Measurements from ENCODE around the gene H19.

H19 gene

DNA sequence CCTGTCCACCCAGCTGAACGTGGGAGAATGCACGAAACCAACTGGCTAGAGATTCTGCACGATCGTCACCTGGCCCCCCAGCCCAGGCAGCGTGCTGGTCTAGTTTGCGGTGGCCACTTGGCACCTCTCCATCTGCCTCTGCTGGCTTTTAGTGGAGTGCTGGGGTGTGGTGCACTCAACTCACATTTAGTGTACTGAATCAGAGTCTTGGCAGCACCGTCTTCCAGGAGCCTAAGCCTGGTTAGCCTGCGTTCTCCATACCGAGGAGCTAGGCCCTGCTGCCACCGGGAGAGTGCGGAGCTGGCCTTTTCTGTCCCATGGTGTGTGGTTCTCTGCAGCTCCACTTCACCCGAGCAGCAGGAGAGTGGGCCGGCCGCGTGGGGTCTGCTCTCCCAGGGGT lies 47.7 kb downstream of the H19 start:
- no peaks in the 10 kb centered on the region for H3K27me3 ChIP-seq (ENCODE audit: control insufficient read depth in 1 of 2, insufficient read depth in 2 of 2, low read length in 2 of 2)
- no peaks in the 10 kb centered on the region for H3K9me3 ChIP-seq (ENCODE audit: control insufficient read depth in 1 of 2, low read length in 2 of 2)
- H3K36me3 ChIP-seq (ENCODE audit: control insufficient read depth in 1 of 2, insufficient read depth in 2 of 2, low read length in 2 of 2) = no peaks in the 10 kb centered on the region
- H3K9ac ChIP-seq (ENCODE audit: low read depth in 1 of 2, low read length in 2 of 2) = no peak overlapping the region
- H3K4me1 ChIP-seq (ENCODE audit: control insufficient read depth in 1 of 2, insufficient read depth in 2 of 2, low read length in 2 of 2) = no peaks in the 10 kb centered on the region
- H3K27ac ChIP-seq (ENCODE audit: low read depth, low read length) = no peak overlapping the region
- no peak overlapping the region for H3K4me3 ChIP-seq (ENCODE audit: low read depth in 1 of 2, low read length in 2 of 2)

DNA sequence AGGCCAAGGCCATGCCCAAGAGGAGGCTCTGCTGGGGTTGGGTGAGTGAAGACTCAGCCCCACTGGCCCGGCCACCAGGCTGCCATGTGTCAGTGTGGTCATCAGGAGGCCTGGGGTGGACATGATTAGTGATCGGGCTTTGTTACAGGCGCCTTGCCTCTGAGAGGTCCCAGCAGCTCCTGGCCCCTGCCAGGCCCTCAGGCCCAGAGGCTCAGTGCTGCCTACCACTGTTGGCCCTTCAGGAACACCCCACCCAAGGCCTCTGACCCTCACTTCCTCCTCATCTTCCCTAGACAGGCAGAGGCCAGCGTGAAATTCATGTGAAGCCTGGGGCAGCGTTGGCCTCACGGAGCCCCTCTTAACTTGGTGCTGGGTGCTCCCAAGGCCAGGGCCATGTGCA lies 48.3 kb downstream of the H19 start:
- H3K27ac ChIP-seq (ENCODE audit: low read depth, low read length) = no peak overlapping the region
- no peaks in the 10 kb centered on the region for H3K27me3 ChIP-seq (ENCODE audit: control insufficient read depth in 1 of 2, insufficient read depth in 2 of 2, low read length in 2 of 2)
- no peaks in the 10 kb centered on the region for H3K36me3 ChIP-seq (ENCODE audit: control insufficient read depth in 1 of 2, insufficient read depth in 2 of 2, low read length in 2 of 2)
- no peaks in the 10 kb centered on the region for H3K4me1 ChIP-seq (ENCODE audit: control insufficient read depth in 1 of 2, insufficient read depth in 2 of 2, low read length in 2 of 2)
- H3K4me3 ChIP-seq (ENCODE audit: low read depth in 1 of 2, low read length in 2 of 2) = no peak overlapping the region
- no peaks in the 10 kb centered on the region for H3K9me3 ChIP-seq (ENCODE audit: control insufficient read depth in 1 of 2, low read length in 2 of 2)
- H3K9ac ChIP-seq (ENCODE audit: low read depth in 1 of 2, low read length in 2 of 2) = no peak overlapping the region

DNA sequence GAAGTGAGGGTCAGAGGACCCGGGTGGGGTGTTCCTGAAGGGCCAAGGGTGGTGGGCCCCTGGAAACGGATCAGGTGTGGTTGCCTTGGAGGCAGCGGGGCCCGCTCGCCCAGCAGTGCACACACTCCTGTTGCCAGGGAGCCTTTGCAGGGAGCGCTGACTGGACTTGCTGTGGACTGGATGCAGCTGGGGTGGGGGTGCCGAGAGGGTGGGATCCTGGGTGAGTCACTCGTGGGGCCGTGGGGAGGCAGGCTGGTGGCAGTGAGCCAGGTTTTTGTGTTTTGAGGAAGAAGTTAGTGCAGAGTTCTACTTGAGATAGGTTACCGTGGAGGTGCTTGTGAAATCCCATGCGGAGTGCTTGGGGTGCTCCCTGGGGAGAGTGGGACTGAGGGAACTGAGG lies 49.3 kb downstream of the H19 start:
- Histone ChIP-seq H3K27me3 (ENCODE audit: control insufficient read depth in 1 of 2, insufficient read depth in 2 of 2, low read length in 2 of 2) (no peaks in the 10 kb centered on the region), H3K27ac (ENCODE audit: low read depth, low read length) (no peak overlapping the region)

DNA sequence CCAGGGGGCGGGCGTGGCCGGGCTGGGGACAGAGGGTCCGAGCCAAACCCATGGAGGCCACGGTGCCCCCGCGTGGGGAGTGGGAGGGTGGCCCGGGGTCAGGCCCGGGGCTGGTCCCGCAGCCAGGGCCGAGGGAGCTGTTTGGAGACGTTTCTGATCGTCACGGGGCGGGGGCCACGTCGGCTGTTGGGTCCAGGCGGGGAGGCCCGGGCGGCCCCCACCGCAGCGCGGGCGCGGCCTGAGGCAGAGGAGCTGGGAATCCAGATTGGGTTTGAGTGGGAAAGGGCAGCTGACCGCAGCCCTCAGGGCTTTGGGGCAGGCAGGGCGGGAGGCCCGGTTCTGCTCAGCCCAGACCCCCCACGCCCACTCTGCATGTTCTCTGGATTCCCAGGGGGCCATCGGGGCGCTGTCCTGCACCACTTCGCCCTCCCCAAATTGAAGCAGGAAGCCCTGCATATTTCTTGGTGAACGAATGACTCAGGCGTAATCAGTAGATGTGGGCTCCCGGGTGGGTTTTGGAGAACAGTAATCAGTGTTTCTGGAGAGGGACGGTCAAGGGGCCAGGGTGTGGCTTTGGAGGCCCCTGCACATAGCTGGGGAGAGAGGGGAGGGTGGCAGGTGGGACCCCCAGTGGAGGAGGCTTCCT lies 49.9 kb downstream of the H19 start:
- H3K9me3 ChIP-seq (ENCODE audit: control insufficient read depth in 1 of 2, low read length in 2 of 2) = no peaks in the 10 kb centered on the region
- no peaks in the 10 kb centered on the region for H3K4me1 ChIP-seq (ENCODE audit: control insufficient read depth in 1 of 2, insufficient read depth in 2 of 2, low read length in 2 of 2)
- H3K27ac ChIP-seq (ENCODE audit: low read depth, low read length) = no peak overlapping the region
- no peaks in the 10 kb centered on the region for H3K27me3 ChIP-seq (ENCODE audit: control insufficient read depth in 1 of 2, insufficient read depth in 2 of 2, low read length in 2 of 2)
- H3K9ac ChIP-seq (ENCODE audit: low read depth in 1 of 2, low read length in 2 of 2) = no peak overlapping the region
- H3K36me3 ChIP-seq (ENCODE audit: control insufficient read depth in 1 of 2, insufficient read depth in 2 of 2, low read length in 2 of 2) = no peaks in the 10 kb centered on the region
- no peak overlapping the region for H3K4me3 ChIP-seq (ENCODE audit: low read depth in 1 of 2, low read length in 2 of 2)

More for the DNA sequence above, 49.3 kb downstream of the H19 start:
- no peaks in the 10 kb centered on the region for H3K4me1 ChIP-seq (ENCODE audit: control insufficient read depth in 1 of 2, insufficient read depth in 2 of 2, low read length in 2 of 2)
- no peaks in the 10 kb centered on the region for H3K9me3 ChIP-seq (ENCODE audit: control insufficient read depth in 1 of 2, low read length in 2 of 2)
- H3K4me3 ChIP-seq (ENCODE audit: low read depth in 1 of 2, low read length in 2 of 2) = no peak overlapping the region
- no peak overlapping the region for H3K9ac ChIP-seq (ENCODE audit: low read depth in 1 of 2, low read length in 2 of 2)
- H3K36me3 ChIP-seq (ENCODE audit: control insufficient read depth in 1 of 2, insufficient read depth in 2 of 2, low read length in 2 of 2) = no peaks in the 10 kb centered on the region

DNA sequence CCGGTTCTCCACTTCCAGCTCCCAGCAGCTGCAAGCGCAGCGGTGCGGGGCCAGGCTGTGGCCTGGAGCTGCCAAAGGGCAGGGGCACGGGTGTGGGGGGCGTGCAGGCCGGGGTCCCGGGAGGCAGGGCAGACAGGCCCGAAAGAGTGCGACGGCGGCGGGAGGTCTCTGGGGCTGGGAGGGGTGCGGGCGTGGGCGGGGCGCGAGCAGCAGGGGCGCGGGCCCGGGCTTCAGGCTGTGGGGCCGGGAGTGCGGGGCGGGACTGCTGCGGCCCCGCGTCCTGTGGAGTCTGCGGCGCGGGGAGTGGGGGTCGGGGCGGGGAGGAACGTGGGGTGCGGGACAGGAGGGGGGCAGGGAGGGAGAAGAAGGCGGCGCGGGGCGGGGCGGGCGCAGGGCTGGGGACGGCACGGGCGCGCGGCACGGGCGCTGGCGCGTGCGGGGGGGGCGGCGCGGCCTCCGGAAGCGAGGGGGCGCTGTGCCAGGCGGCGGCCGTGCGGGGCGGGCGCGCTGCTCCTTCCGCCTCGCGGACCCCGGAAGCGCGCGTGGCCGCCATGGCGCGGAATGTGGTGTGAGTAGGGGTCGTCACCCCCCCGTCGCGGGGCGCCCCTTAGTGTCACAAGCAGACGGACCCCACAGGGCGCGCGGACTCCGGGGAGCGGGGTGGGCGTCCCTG lies 50.7 kb downstream of the H19 start, which contains the start of gene MRPL23:
Gene MRPL23, plus strand, starts transcription at position 521 of the 673 bp plus-strand sequence. Its CDS starts 31 bp downstream, at position 552.
- no peaks in the 10 kb centered on the region for H3K9me3 ChIP-seq (ENCODE audit: control insufficient read depth in 1 of 2, low read length in 2 of 2)
- H3K9ac ChIP-seq (ENCODE audit: low read depth in 1 of 2, low read length in 2 of 2) = no peak within 1 kb of the TSS
- no peak within 1 kb of the TSS for H3K27ac ChIP-seq (ENCODE audit: low read depth, low read length)

More for the DNA sequence above, 50.7 kb downstream of the H19 start, which contains the start of gene MRPL23:
- H3K36me3 ChIP-seq (ENCODE audit: control insufficient read depth in 1 of 2, insufficient read depth in 2 of 2, low read length in 2 of 2) = no peaks in the 10 kb centered on the region
- no peak within 1 kb of the TSS for H3K4me3 ChIP-seq (ENCODE audit: low read depth in 1 of 2, low read length in 2 of 2)
- no peaks in the 10 kb centered on the region for H3K4me1 ChIP-seq (ENCODE audit: control insufficient read depth in 1 of 2, insufficient read depth in 2 of 2, low read length in 2 of 2)
- no peaks in the 10 kb centered on the region for H3K27me3 ChIP-seq (ENCODE audit: control insufficient read depth in 1 of 2, insufficient read depth in 2 of 2, low read length in 2 of 2)
